KMS-11 (cell line): Measurements from ENCODE around the gene FAM209A.

ENCODE experiments used
- H2AFZ ChIP-seq: fragments of 200-600 bp; sonication (generic); 2 replicates; pipeline ENCODE4 v1.6.1; 2016; ENCODE audit warnings: antibody characterized with exemption, mixed run types, low read depth
- H3K27ac ChIP-seq: fragments of 200-600 bp; sonication (generic); 2 replicates; pipeline ENCODE4 v1.6.1; 2016; ENCODE audit warnings: mild to moderate bottlenecking, mixed run types
- H3K27me3 ChIP-seq: fragments of 200-600 bp; sonication (generic); 2 replicates; pipeline ENCODE4 v1.6.1; 2017; ENCODE audit warnings: mild to moderate bottlenecking, low read depth, mixed run types, moderate library complexity; ENCODE audit not compliant: insufficient read depth
- H3K36me3 ChIP-seq: fragments of 200-600 bp; sonication (generic); 2 replicates; pipeline ENCODE4 v1.6.1; 2017; ENCODE audit warnings: mild to moderate bottlenecking, mixed run types; ENCODE audit not compliant: insufficient read depth
- H3K4me1 ChIP-seq: fragments of 200-600 bp; sonication (generic); 2 replicates; pipeline ENCODE4 v1.6.1; 2016; ENCODE audit warnings: mild to moderate bottlenecking, low read depth, mixed run types; ENCODE audit not compliant: poor library complexity, severe bottlenecking
- H3K4me2 ChIP-seq: fragments of 200-600 bp; sonication (generic); 2 replicates; pipeline ENCODE4 v1.7.0; 2016; ENCODE audit warnings: mild to moderate bottlenecking, mixed run types
- H3K4me3 ChIP-seq: fragments of 200-600 bp; sonication (generic); IDR thresholded peaks from 2 replicates; pipeline ENCODE4 v1.6.1; 2017; ENCODE audit warnings: low read depth, low read length, mixed read lengths; ENCODE audit not compliant: insufficient read depth
- H3K79me2 ChIP-seq: fragments of 200-600 bp; sonication (generic); 2 replicates; pipeline ENCODE4 v1.6.1; 2016; ENCODE audit warnings: low read depth, mixed run types; ENCODE audit not compliant: insufficient read depth
- H3K9ac ChIP-seq: fragments of 200-600 bp; sonication (generic); 2 replicates; pipeline ENCODE4 v1.6.1; 2016; ENCODE audit warnings: mild to moderate bottlenecking, mixed run types
- H4K20me1 ChIP-seq: fragments of 200-600 bp; sonication (generic); 2 replicates; pipeline ENCODE4 v1.6.1; 2016; ENCODE audit warnings: mild to moderate bottlenecking, mixed run types; ENCODE audit not compliant: insufficient read depth
- TF ChIP-seq, protein P1 (sequence below): fragments of 200-600 bp; sonication (generic); conservative IDR thresholded peaks from 2 replicates; pipeline ENCODE4 v1.6.1; 2017; ENCODE audit warnings: low read depth, mild to moderate bottlenecking, antibody characterized with exemption, low read length, moderate library complexity, mixed read lengths

Gene FAM209A

DNA sequence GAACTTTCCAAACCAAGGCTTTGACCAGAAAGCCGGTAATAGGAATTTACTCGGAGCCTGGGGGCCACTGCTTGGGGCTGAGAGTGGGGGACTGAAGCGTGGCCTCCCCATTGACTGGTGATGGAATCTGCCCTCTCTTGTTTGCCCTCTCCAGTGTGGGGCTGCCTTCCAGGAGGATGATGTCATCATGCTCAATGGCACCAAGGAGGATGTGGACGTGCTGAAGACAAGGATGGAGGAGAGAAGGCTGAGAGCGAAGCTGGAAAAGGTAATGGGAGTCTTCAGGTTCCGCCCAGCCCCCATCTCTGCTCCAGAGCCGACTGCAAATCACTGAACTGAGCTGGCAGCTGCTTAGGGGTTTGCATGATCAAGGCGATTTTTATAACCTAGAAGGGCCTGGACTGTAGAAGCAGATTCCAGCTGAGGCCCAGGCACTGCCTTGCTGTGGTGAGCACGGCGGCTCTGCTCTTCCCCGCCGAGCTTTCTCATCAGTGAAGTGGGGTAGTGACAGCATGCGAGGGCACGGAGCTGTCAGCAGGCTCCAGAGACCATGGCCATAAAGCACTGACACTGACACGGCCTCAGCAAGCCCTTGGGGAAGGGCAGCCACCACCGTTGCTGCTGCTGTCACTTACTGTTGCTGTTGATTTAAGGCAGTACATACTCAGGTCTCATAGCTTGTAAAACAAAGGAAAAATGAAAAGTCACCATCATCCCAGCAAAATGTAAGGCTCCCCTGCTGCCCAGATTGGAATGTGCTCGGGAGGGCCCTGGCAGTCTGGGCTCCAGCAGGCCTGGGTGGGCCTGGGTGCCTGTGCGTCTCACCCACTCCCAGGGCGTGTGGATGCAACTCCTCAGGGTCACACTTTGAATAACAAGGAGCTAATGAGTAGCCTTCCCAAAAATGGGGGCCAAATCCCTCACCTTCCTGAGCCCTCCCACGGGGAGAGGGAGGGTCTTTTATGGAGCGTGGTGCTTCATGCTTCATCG, 11.1 kb upstream of the FAM209A start:
- no peaks in the 10 kb centered on the region for H4K20me1 ChIP-seq
- H3K4me2 ChIP-seq, result no peak overlapping the region
- TF ChIP-seq, protein P1, sequence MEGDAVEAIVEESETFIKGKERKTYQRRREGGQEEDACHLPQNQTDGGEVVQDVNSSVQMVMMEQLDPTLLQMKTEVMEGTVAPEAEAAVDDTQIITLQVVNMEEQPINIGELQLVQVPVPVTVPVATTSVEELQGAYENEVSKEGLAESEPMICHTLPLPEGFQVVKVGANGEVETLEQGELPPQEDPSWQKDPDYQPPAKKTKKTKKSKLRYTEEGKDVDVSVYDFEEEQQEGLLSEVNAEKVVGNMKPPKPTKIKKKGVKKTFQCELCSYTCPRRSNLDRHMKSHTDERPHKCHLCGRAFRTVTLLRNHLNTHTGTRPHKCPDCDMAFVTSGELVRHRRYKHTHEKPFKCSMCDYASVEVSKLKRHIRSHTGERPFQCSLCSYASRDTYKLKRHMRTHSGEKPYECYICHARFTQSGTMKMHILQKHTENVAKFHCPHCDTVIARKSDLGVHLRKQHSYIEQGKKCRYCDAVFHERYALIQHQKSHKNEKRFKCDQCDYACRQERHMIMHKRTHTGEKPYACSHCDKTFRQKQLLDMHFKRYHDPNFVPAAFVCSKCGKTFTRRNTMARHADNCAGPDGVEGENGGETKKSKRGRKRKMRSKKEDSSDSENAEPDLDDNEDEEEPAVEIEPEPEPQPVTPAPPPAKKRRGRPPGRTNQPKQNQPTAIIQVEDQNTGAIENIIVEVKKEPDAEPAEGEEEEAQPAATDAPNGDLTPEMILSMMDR, result no peak
- H3K9ac ChIP-seq, result no peak overlapping the region
- H3K27ac ChIP-seq, result no peak overlapping the region
- no peaks in the 10 kb centered on the region for H3K79me2 ChIP-seq
- H3K4me3 ChIP-seq, result no peak overlapping the region
- no peak overlapping the region for H2AFZ ChIP-seq
- no peaks in the 10 kb centered on the region for H3K4me1 ChIP-seq
- H3K36me3 ChIP-seq, result peaks cover 3% of the 10 kb centered on the region; the same call in 1 of the 2 replicates
- no peaks in the 10 kb centered on the region for H3K27me3 ChIP-seq

DNA sequence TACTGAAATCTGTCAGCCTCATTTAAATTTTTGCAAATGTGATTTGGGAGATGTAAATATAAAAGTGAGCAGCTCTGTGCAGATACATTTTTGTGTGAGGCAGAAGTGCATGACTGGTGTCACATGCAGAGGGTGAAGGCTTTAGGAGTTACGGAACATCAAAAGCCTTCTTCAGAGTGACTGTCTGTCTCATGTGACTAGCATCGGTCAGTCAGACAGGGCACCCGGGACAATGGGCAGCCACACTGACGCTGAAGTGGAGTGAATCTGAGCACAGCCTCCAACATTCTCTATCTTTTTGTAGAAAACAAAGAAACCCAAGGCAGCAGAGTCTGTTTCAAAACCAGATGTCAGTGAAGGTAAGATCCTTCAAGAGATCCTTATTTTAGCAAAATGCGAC, 7.9 kb upstream of the FAM209A start:
- Histone ChIP-seq H2AFZ (no peak overlapping the region), H3K27ac (no peak overlapping the region), H3K4me1 (no peaks in the 10 kb centered on the region), H4K20me1 (no peaks in the 10 kb centered on the region), H3K79me2 (no peaks in the 10 kb centered on the region), H3K9ac (no peak overlapping the region), H3K4me3 (no peak overlapping the region), H3K4me2 (no peak overlapping the region), H3K27me3 (no peaks in the 10 kb centered on the region), H3K36me3 (peaks cover 14% of the 10 kb centered on the region; the same call in 1 of the 2 replicates)
- TF ChIP-seq, protein P1, result no peak

DNA sequence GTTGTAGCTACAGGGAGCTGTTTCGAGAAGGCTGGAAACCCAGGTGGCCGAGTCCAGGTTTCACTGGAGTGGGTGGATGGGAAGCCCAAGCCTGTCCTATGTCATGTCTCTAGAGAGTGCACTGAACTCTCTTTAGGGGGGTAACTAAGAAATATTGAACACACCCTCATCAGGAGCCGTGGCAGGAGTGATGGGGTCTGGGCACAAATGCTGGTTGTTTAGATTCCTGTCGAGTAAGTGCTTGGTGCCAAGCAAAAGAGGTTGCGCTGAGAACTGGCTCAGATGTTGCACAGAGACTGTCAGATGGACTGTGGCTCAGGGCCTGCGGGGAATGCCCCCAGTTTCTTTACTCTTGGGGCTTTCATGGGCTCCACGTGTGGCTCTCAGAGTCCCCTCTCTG, 7.3 kb upstream of the FAM209A start:
- TF ChIP-seq, protein P1, result no peak
- Histone ChIP-seq H3K27ac (no peak overlapping the region), H3K4me1 (no peaks in the 10 kb centered on the region), H3K4me3 (no peak overlapping the region), H2AFZ (no peak overlapping the region), H3K9ac (no peak overlapping the region), H3K4me2 (no peak overlapping the region), H3K79me2 (no peaks in the 10 kb centered on the region), H3K36me3 (peaks cover 14% of the 10 kb centered on the region; the same call in 1 of the 2 replicates), H3K27me3 (no peaks in the 10 kb centered on the region), H4K20me1 (no peaks in the 10 kb centered on the region)

DNA sequence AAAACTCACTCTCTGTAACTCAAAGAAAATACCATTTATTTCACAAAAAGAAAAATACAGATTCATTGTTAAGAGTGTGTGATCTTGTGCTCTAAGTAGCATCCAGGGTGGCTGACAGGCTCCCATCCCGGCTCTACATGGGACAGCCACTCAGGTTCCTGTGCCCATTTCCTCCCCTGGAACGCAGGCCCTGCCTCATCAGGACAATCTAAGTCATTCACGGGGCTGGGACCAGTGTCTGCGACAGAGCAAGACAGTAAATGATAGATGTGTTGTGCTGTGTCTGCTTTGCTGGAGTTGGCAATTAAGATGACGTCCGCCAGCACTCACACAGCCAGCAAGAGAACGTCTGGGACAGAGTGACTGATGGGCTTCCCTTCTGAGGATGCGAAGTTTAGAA, 6.9 kb upstream of the FAM209A start:
- Histone ChIP-seq H4K20me1 (no peaks in the 10 kb centered on the region), H3K9ac (no peak overlapping the region), H2AFZ (no peak overlapping the region), H3K4me2 (no peak overlapping the region), H3K27ac (no peak overlapping the region), H3K27me3 (no peaks in the 10 kb centered on the region), H3K4me3 (no peak overlapping the region), H3K4me1 (no peaks in the 10 kb centered on the region), H3K36me3 (peaks cover 14% of the 10 kb centered on the region; the same call in 1 of the 2 replicates), H3K79me2 (no peaks in the 10 kb centered on the region)
- TF ChIP-seq, protein P1, result no peak
